ENCODE data around the gene LZTFL1. TPM values are rescaled to one million over a fixed set of nuclear protein-coding genes. Genes with fewer than 3 reads are reported as not detected.

Gene LZTFL1
- total and polyA plus RNA-seq, 2 experiments from 2014 or later = 21.7 to 26.4 TPM

- Histone ChIP-seq H3K27ac (no peak overlapping the region), H3K36me3 (no peaks in the 10 kb centered on the region), H3K9me3 (ENCODE audit: low read depth) (no peaks in the 10 kb centered on the region), H3K4me3 (no peak overlapping the region), H3K27me3 (no peaks in the 10 kb centered on the region), H3K4me1 (ENCODE audit: low read depth) (no peaks in the 10 kb centered on the region)
- no peak for DNase-seq (ENCODE audit: low read depth in 1 of 2, low spot score in 1 of 2)
- TF ChIP-seq CTCF (IDR thresholded peaks at IDR 0.05; ENCODE audit: low read depth, low read length) = no peak
Observed at GRCh38 chr3:45783667-45784066, 58.3 kb downstream of the LZTFL1 start.

GRCh38 chr3:45782381-45782780 lies 59.5 kb downstream of the LZTFL1 start:
- no peak overlapping the region for H3K4me3 ChIP-seq
- no peaks in the 10 kb centered on the region for H3K9me3 ChIP-seq (ENCODE audit: low read depth)
- TF ChIP-seq CTCF (IDR thresholded peaks at IDR 0.05; ENCODE audit: low read depth, low read length) = no peak
- no peak overlapping the region for H3K27ac ChIP-seq
- no peaks in the 10 kb centered on the region for H3K4me1 ChIP-seq (ENCODE audit: low read depth)
- H3K36me3 ChIP-seq = no peaks in the 10 kb centered on the region
- no peaks in the 10 kb centered on the region for H3K27me3 ChIP-seq
- DNase-seq (ENCODE audit: low read depth in 1 of 2, low spot score in 1 of 2) = no peak

- Histone ChIP-seq H3K4me1 (ENCODE audit: low read depth) (no peaks in the 10 kb centered on the region), H3K27ac (no peak overlapping the region), H3K36me3 (no peaks in the 10 kb centered on the region), H3K27me3 (no peaks in the 10 kb centered on the region), H3K4me3 (no peak overlapping the region), H3K9me3 (ENCODE audit: low read depth) (no peaks in the 10 kb centered on the region)
- TF ChIP-seq CTCF (IDR thresholded peaks at IDR 0.05; ENCODE audit: low read depth, low read length) = no peak
- no peak for DNase-seq (ENCODE audit: low read depth in 1 of 2, low spot score in 1 of 2)
Observed at GRCh38 chr3:45781841-45782240, 60.1 kb downstream of the LZTFL1 start.

GRCh38 chr3:45781271-45781670 lies 60.6 kb downstream of the LZTFL1 start:
- no peaks in the 10 kb centered on the region for H3K27me3 ChIP-seq
- no peak for DNase-seq (ENCODE audit: low read depth in 1 of 2, low spot score in 1 of 2)
- H3K36me3 ChIP-seq = no peaks in the 10 kb centered on the region
- H3K4me1 ChIP-seq (ENCODE audit: low read depth) = no peaks in the 10 kb centered on the region
- H3K4me3 ChIP-seq = no peak overlapping the region
- H3K9me3 ChIP-seq (ENCODE audit: low read depth) = no peaks in the 10 kb centered on the region
- H3K27ac ChIP-seq = no peak overlapping the region
- TF ChIP-seq CTCF (IDR thresholded peaks at IDR 0.05; ENCODE audit: low read depth, low read length) = no peak

- Histone ChIP-seq H3K4me1 (ENCODE audit: low read depth) (no peaks in the 10 kb centered on the region), H3K36me3 (no peaks in the 10 kb centered on the region), H3K27me3 (no peaks in the 10 kb centered on the region), H3K9me3 (ENCODE audit: low read depth) (no peaks in the 10 kb centered on the region), H3K4me3 (no peak overlapping the region), H3K27ac (no peak overlapping the region)
- no peak for DNase-seq (ENCODE audit: low read depth in 1 of 2, low spot score in 1 of 2)
- TF ChIP-seq CTCF (IDR thresholded peaks at IDR 0.05; ENCODE audit: low read depth, low read length) = no peak
Observed at GRCh38 chr3:45779746-45780735, 61.9 kb downstream of the LZTFL1 start.

All from cardiac muscle cell (in vitro differentiated cells and primary cell).